HG03139 (cell line): ENCODE data around the gene UBAC2.

Source experiments
- ATAC-seq: cut with Tn5 transposase; IDR thresholded peaks from one replicate; pipeline ENCODE4 v1.9.1; 2021; ENCODE audit not compliant: unreplicated experiment

Gene UBAC2

DNA sequence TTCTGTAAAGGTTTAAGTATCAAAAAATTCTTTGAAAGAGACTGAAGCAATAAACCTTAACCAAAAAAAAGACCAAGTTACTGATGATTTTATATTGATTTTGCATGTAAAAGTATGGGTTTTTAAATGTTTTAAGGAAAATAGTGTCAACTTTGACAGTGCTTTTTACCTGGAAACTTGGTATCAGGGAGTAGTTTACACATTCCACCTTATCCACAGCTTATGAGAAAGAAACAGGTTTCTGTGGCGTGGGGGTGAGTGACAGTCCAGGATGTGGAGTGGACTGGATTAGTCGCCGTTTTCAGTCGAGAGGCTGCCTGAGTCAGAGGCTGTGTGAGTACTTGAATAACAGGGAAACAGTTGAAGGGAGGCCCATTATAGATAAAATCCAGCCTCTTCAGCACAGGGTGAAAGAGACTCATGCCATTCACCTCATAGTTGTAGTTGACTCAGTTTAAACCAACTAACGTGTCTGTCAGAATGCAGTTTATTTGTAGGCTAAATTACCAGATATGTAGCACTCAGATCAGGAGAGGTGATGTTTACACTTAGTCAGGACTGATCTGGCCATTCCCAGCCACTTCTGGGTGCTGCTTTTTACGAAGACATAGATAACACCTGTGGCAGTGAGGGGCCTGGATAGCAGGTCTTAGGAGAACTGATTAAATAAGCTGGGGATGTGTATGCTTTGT lies 107.1 kb downstream of the UBAC2 start:
- ATAC-seq, result no peak

DNA sequence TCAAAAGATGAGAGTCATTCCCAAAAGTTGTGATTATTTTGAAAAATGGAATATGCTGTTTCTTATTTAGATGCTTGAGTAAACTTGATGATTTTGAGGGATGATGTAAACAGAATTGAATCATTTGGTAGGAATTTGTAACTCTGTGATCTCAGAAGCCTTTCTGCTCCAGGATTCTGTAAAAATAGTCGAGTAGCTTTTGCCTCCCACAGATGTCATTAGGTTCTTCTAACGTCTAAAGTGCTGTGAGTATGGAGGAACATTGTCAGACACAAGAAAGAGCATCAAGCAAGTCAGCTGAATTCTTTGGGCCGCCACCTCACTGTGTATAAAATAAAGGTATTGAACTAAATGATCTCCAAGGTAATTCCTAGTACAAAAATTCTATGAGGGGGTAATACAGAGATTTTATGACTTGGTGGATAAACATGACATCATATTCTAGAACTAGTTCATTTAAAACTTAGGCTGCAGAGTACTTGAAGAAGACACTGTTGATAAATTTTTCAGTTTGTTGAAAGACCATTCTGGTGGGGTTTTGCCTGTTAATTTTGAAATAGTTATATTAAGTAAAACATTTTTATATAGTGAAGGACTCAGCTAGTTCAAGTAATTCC lies 107.9 kb downstream of the UBAC2 start:
- ATAC-seq, result no peak

DNA sequence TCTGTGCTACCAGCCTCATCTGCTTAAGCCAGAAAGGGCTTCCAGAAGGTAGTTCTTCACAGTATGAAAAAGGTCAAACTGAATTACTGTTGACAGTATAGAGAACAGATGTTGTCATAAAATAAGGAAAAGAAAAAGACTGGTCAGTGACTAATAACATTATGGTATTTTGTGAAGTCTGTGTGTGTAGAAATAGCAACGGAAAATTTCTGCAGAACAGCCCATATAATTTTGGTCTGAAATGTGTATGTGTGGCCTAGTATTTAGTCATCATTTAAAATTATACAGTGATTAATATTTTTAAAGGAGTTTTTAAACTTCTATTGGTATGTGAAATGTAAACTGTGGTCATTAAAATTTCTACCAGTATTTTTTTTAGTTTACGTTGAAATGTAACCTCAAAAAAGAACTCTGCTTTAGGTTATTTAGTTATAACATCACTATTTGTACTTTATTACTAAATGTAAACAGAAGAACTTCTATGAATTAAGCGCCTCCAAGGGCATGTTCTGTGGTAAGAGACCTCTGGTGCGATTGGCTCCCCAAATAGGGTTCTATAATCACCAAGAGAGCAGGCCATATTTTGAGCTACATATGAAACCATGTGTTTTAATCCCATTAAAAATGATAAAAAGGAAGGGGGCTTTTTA lies 109.9 kb downstream of the UBAC2 start:
- no peak for ATAC-seq

DNA sequence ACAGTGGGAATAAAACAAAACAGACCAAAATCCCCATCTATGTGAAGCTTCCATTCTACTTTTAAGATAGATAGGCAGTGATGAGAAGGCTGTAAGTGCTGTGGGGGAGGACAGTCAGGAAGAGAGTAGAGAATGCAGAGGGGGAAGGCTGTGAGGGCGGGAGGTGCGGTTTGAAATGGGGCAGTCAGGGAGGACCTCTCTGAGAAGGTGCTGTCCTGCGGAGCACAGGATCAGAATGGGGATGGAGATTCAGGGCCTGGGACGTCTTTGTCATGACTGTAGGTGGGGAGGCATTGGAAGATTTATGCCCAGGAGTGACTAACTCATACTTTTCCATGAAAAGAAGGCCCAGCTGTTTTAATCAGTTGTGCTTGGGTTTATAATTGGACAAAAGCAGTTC lies 110.5 kb downstream of the UBAC2 start:
- no peak for ATAC-seq

DNA sequence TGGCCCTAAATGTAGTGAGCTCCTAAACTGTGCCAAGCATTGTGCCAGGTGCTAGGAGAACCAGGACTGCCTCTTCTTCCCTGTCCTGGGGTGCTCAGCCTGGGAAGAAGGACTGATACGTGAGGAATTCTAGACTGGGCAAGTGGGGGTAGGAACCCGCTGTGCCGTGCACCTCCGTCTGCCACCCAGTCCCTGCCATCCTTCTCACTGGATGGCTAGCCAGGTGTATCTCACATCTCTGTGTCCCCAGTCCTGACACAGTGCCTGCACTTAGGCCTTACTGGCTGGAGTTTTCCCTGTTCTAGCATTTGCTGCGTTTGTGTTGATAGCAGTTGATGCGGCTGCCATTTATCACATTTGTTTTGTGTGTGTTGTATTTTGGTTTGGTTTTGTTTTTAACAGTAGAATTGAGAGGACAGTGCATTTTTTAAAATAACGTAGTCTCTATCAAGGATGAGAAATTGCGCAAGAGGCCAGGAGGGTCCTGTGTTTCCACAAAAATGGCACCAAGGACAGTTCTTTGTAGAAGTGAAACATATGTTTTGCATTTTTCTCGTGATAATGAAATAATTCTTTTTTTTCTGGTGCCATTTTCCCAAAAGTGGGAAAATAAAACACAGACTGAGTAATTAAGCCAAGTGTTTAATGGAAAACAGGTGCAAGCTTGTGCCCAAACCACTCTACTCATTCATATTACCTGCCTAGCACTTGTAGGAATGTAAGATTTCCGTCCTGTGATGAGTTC lies 111.3 kb downstream of the UBAC2 start:
- no peak for ATAC-seq

DNA sequence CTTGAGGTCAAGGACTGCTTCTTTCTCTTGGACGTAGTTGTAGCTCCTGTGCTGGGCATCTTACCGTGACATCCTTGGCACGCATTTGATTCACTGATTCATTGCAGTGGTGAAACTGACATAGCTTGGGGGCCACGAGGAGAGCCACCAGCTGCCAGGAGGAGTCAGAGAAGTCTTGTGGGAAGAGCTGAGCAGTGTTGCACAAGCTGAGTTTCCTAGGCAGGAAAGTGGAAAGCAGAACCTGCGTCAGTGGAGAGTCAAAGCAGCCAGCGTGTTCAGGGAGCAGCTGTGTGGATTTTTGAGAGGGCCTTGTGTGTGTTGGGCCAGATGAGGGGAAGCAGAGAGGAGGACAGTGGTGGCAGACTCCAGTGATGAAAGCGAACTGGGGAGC lies 111.8 kb downstream of the UBAC2 start:
- ATAC-seq, result peak; percentile 43

DNA sequence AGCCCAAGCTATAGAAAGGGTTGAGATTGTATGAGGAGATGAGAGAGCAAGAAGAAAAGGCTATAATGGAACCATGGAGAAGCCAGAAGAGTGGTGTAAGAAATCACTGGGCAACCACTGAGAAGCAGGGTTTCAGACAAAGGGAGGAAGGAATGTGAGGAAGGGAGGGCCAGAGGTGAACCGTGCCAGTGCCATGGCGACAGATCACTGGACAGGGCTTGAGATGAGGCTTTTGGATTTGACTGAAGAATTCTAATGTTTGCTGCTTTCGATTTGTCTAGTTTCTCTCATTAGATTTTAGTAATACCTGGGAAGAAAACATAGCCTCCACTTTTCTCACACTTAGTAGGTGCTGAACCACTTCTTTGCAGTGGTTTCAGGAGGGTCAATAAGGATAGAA lies 112.8 kb downstream of the UBAC2 start:
- no peak for ATAC-seq

DNA sequence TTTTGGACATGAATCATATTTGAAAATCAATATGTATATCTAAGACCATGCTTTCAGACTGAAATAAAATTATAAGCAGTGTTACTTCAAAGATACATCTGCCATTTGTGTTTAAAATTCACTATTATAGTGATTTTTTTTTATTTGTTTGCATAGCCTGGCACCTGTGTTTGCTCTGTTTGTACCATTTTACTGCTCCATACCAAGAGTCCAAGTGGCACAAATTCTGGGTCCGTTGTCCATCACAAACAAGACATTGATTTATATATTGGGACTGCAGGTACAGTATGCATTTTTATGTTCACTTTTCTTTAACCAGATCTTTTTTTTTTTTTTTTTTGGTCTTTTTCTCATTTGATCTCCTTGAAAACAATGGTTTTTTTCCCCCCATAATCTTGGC lies 113.3 kb downstream of the UBAC2 start:
- no peak for ATAC-seq

DNA sequence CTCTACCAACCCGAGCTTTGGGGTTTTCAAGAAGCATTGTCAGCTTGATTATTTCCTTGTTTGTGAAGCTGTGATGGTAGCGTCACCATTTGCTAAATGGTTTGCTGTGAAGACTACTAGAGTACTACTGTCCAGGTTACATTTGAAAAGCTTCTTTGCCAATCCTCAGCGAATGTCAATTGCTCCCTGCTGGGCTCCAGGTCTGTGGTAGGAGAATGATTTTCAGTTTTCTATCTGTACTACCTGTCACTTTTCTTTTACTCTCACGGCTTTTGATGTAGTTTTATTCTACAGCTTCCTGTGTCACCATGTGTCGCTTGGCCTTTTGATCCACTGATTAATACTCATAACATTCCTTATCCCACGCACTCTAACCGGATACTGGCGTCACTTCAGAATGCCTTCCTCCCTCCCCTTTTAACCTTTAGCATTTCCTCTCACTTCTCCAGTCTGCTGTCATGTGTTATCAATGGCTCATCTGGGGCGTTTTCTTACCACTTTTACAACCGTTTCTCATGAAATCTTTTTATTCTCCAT lies 114.1 kb downstream of the UBAC2 start:
- ATAC-seq, result no peak

DNA sequence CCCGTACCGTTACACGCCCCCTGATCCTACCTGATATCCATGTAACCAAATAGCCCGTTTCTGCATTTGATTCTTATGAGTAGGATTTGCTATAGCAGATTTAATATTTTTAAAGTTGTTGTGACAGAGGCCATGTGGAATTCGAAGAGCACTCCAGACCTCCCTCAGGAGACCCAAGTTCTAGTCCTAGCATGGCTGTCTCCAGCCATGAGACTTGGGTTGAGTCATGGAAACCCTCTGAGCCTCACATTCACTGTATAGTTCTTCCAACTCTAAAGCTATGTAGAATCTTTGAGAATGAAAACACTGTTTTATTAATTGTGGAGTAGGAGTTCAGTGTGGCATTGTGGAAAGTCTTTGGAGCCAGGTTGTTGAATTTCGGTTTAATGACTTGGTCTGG lies 114.5 kb downstream of the UBAC2 start:
- ATAC-seq, result no peak

DNA sequence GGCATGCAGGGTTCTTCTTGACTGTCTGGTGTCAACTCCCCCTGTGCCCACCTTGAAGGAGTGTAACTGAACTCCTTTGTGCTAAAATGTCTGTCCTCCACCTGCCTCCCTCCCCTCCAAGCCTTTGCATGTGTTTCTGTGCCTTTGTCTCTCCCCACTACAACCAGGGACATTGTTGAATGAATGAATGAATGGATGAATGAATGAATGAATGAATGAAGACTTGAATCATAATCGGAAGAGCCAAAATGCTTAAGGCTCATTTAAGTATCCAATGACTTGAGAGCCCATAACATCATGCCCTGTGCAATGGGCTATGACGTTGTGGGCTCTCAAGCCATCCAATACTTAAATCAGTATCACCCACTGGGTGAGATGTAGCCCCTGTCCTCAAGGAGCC lies 115.6 kb downstream of the UBAC2 start:
- no peak for ATAC-seq

DNA sequence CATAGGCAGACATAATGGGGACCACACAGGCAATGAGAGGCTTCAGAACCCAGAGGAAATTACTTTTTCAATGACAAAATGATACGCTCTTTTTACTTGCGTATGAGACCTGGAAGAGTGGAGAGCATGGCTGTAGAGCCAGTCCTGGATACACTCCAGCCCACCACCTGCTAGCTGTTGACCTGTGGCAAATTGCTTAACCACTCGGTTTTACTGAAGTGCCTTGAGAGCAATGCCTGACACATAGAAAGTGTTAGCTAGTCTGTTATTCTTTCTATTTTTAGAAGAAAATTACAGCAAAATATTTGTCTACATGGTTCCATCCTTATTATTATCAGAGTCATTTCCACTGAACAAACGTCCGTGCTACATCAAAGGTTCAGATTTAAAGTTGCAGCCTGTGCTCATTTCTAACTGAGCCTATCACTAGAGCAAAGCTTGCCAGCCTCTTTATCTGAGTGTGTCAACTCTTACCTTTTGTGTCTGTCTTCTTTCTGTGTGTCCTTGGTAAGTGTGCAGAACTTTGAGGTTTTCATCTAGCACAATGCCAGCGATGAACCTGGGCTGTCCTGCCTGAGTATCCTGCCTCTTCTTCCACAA lies 116.1 kb downstream of the UBAC2 start:
- no peak for ATAC-seq

DNA sequence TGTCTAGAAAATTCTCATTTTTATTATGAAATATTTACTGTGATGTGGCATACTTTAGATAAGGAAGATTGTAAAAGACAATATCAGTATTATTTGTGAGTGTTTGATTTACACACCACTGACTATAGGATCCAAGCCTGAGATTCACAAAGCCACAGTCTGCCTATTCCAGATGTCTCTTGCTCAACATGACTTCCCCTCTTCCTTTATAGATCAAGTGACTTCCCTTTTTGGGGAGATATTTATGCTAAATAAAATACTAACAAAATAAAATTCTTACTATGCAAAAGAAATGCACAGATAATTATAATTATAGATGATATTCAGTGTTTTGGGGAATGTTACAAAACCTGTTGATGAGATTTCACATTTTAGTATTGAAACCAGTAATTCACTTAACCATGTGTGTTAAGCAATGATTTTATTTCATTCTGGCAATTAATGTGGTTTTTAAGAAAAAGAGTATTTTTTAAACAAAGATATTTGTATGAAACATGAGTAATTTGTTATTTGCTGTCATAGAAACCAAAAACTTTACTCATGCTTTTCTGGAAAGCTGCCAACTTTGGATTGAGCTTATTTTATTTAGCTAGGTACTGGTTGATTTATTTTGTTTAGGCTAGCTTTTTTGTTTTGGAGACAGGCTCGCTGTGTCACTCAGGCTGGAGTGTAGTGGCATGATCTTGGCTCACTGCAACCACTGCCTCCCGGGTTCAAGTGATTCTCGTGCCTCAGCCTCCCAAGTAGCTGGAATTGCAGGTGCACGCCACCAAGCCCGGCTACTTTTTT lies 120.2 kb downstream of the UBAC2 start:
- ATAC-seq, result no peak

DNA sequence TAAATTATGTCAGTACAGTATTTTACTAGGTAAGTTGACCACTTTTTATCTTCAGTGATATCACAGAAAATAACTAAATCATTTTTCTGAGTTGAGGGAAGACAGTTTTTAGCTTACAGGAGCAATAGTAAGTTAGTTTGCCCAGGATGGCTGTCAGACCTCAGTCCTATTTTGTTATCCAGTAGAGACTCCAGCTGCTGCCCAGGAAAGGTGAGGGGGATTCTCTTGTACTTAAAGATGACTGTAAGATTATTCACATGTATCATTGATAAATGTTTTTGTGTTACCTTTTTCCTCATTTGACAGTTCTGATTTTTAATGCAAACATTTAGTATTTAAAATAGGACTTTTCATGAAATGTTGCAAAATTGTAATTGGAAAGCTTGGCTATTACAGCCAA lies 121.1 kb downstream of the UBAC2 start:
- no peak for ATAC-seq

DNA sequence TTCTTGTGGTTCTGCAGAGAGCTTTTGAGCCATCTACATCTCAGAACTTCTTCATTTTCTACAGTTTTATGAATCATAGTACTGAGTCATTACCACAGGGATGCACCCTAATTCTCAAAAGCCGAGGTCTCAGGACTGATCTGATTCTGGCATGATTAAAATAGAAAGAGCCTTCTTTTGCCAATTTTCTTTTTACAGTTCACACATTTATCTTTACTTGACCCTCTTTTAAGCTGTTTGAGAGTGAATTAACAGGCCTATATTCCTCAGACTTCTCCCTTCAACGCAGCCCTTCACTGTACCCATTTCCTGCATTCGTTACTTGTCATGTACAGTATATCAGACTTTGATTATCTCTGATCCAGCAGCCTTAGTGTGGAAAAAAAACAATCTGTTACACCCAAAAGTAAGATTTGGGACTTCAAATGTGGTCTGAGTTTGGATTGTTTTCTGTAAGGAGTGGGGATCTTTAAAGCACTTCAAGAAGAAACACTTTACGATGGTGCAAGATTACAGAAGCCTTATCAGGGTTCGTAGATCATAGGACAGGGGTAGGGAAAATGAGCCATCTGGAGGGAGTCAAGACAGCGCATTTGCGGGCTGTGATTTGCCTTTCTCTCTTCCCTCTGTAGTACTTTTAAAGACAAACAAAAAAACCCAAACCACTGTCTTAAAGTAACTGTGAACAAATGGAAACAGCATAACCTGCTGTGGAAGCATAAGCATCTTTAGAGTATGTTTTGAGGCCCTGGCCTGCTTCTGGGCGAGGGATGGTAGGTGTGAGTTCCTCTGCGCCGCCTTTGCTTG lies 121.8 kb downstream of the UBAC2 start:
- ATAC-seq, result peak; percentile 62

DNA sequence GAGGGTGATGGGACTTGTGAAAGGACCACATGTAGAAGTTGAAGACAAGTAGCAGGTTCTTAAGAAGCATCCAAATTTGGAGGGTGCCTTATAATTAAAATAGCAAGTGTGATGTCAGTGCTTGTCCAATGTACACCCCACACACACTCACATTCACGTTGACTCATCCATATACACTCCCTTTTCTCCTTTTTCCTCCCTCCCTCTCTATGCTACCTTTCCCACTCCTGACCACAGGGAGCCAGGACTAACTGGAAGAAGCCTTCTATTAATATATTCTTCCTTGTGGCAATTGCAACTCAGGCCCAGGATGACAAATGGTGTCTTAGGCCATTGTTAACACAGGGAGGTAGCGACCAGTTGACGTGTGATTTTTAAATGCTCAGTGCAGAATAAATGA lies 122.8 kb downstream of the UBAC2 start:
- no peak for ATAC-seq

DNA sequence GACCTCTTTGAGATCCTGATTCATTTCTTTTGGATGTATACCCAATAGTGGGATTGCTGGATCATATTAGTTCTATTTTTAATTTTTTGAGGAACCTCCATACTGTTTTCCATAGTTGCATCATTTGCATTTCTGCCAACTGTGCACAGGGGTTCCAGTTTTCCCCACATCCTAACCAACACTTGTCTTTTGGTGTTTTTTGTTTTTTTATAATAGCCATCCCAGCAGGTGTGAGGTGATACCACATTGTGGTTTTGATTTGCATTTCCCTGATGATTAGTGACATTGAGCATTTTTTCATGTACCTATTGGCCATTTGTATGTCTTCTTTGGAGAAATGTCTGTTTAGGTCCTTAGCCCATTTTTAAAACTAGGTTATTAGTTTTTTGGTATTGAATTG lies 125.4 kb downstream of the UBAC2 start:
- no peak for ATAC-seq

DNA sequence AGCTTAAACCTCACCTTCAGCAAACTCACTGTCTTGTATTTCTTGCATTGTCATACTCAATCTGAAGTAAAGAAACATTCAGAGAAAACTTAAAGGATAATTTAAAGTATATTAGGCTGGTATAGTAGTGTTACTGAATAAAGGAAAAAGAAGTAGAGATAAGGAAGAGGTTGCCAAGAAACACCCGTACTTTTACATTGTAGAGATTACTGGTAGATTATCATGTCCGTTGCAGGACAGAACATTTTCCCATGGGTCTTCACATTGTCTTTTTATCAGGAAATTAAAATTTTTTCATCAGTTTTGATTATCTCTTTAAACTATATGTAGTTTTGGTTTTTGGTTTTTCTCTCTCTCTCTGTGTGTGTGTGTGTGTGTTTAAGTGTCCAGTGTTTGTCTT lies 126.5 kb downstream of the UBAC2 start:
- ATAC-seq, result no peak

DNA sequence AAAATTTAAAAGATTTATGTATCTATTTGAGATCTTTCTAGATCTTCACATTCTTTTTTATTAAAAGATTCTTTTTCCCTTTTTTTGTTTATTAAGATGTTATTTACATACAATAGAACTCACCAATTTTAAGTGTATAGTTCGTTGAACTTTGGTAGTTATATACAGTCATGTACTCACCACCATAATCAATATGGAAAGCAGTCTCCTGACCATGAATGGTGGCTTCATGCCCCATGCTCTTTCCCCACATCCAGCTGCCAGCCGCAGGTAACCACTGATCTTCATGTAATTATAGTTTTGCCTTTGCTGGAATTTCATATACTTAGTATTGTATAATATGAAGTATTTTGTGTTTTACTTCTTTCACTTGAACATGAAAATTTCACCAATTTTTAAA lies 127.1 kb downstream of the UBAC2 start:
- ATAC-seq, result no peak

DNA sequence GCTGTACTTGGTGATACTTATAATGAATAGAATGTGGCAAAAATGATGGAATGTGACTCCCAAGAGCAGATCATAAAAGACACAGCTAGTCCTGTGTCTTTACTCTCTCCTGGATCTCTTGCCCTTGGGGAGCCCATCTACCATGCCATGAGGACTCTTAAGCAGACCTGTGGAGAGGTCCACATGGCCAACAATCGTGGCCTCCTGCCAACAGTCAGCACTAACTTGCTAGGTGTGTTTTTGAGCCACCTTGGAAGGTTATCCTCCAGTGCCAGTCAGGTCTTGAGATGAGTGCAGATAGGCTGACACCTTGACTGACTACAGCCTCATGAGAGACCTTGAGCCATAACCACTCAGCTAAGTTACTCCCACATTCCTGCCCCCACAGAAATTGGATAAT lies 128.8 kb downstream of the UBAC2 start:
- ATAC-seq, result no peak
